HCT116 (cell line): ENCODE measurements around the gene PREX1. TPM values are rescaled to one million over a fixed set of nuclear protein-coding genes. Genes with fewer than 3 reads are reported as not detected.

Experiments
- ATAC-seq: fragments of 200-7000 bp; cut with Tn5 transposase; 2 replicates; pipeline ENCODE4 v1.9.1; 2020; ENCODE audit warnings: mild to moderate bottlenecking, moderate library complexity
- BruUV-seq: library from RNA; stranded (reverse); fragments of 400-500 nt; replicated peaks from 2 replicates; lab custom pipeline; 2021; lab: Mats Ljungman, UMichigan
- CTCF ChIA-PET: fragments of 300-600 bp; sonication (Branson Sonifier 250); formaldehyde crosslinking; loops from one replicate; lab custom pipeline; 2021; ENCODE audit warnings: antibody characterized with exemption; lab: Charles Lee
- POLR2A ChIA-PET: fragments of 300-600, 350-600 bp; sonication (Branson Sonifier 250); formaldehyde crosslinking; loops from one replicate; lab custom pipeline; 2021; ENCODE audit warnings: antibody characterized with exemption; lab: Charles Lee
- RAD21 ChIA-PET, 2 experiments: fragments of 300-600 bp; sonication (Branson Sonifier 250); formaldehyde crosslinking; loops; one replicate each; lab custom pipeline; 2023; ENCODE audit warnings: low total read pairs in 2 of 2; ENCODE audit not compliant: uncharacterized antibody in 2 of 2, unreplicated experiment in 2 of 2, low non-redundant PET in 1 of 2; lab: Charles Lee
- DNase-seq: peaks from one replicate; pipeline ENCODE4 v3.0.0-alpha.2; 2010; ENCODE audit warnings: low read depth, low spot score
- H2AFZ ChIP-seq: fragments of 200-600 bp; shearing (Covaris generic), sonication (generic); 2 replicates; pipeline ENCODE4 v1.6.1; 2017; ENCODE audit warnings: low read depth, mixed run types, mixed read lengths, antibody characterized with exemption, low read length; ENCODE audit not compliant: poor library complexity, severe bottlenecking
- H3K27ac ChIP-seq: 2 replicates; pipeline ENCODE4 v1.5.1; 2012; ENCODE audit warnings: low read depth, low read length
- H3K27me3 ChIP-seq: fragments of 200-600 bp; sonication (generic); 2 replicates; pipeline ENCODE4 v1.6.1; 2016; ENCODE audit warnings: mixed run types, low read length, mixed read lengths; ENCODE audit not compliant: insufficient read depth
- H3K36me3 ChIP-seq, 2 experiments: fragments of 200-500 bp in 1 of 2; fragments of 200-600 bp in 1 of 2; sonication (Bioruptor generic) in 1 of 2; sonication (generic) in 1 of 2; 2 replicates each; pipeline versions ENCODE4 v1.5.1 to v1.6.1; 2014 to 2016; ENCODE audit warnings: low read length in 2 of 2, inconsistent platforms in 1 of 2, mixed read lengths in 1 of 2, mixed run types in 1 of 2; ENCODE audit not compliant: insufficient read depth in 2 of 2, control insufficient read depth in 1 of 2
- H3K4me1 ChIP-seq, 2 experiments: fragments of 200-600 bp in 1 of 2; sonication (generic) in 1 of 2; 2 replicates each; pipeline versions ENCODE4 v1.5.1 to v1.6.1; 2012 to 2017; ENCODE audit warnings: low read length in 2 of 2, inconsistent platforms in 1 of 2, mild to moderate bottlenecking in 1 of 2, mixed read lengths in 1 of 2, mixed run types in 1 of 2, moderate library complexity in 1 of 2; ENCODE audit not compliant: insufficient read depth in 2 of 2, control insufficient read depth in 1 of 2
- H3K4me2 ChIP-seq: fragments of 200-600 bp; sonication (generic); 2 replicates; pipeline ENCODE4 v1.6.1; 2017; ENCODE audit warnings: mixed run types, low read length, mixed read lengths
- H3K4me3 ChIP-seq, 2 experiments: fragments of 200-600 bp in 1 of 2; sonication (generic) in 1 of 2; replicated peaks in 1 of 2; 2 replicates each; pipeline ENCODE4 v1.5.1; 2011 to 2016; ENCODE audit warnings: low read length in 2 of 2, control low read depth in 1 of 2, low read depth in 1 of 2, mild to moderate bottlenecking in 1 of 2, mixed read lengths in 1 of 2, mixed run types in 1 of 2
- H3K79me2 ChIP-seq: fragments of 200-600 bp; sonication (generic); 2 replicates; pipeline ENCODE4 v1.6.1; 2017; ENCODE audit warnings: mild to moderate bottlenecking, mixed run types, low read length, moderate library complexity, mixed read lengths; ENCODE audit not compliant: insufficient read depth
- H3K9ac ChIP-seq: fragments of 200-600 bp; sonication (generic); 2 replicates; pipeline ENCODE4 v1.6.1; 2016; ENCODE audit warnings: low read length, mixed read lengths
- H3K9me2 ChIP-seq: fragments of 200-600 bp; sonication (generic), shearing (Covaris generic); 2 replicates; pipeline ENCODE4 v1.6.1; 2017; ENCODE audit warnings: mixed run types, mild to moderate bottlenecking, moderate library complexity; ENCODE audit not compliant: insufficient read depth
- H3K9me3 ChIP-seq, 2 experiments: fragments of 200-500 bp in 1 of 2; fragments of 200-600 bp in 1 of 2; sonication (Bioruptor generic) in 1 of 2; sonication (generic) in 1 of 2; 2 replicates each; pipeline ENCODE4 v1.6.1; 2014 to 2017; ENCODE audit warnings: low read length in 2 of 2, mixed read lengths in 2 of 2, inconsistent platforms in 1 of 2, low read depth in 1 of 2, mild to moderate bottlenecking in 1 of 2, mixed run types in 1 of 2, moderate library complexity in 1 of 2; ENCODE audit not compliant: control insufficient read depth in 1 of 2, insufficient read depth in 1 of 2
- H4K20me1 ChIP-seq: fragments of 200-600 bp; sonication (generic), shearing (Covaris generic); 2 replicates; pipeline ENCODE4 v1.6.1; 2017; ENCODE audit warnings: mixed run types, mild to moderate bottlenecking, moderate library complexity; ENCODE audit not compliant: insufficient read depth
- CEBPB ChIP-seq: IDR thresholded peaks from 2 replicates; pipeline ENCODE4 v1.6.1; 2012; ENCODE audit warnings: low read depth
- CTCF ChIP-seq, 3 experiments: fragments of 200-600 bp in 1 of 3; sonication (generic) in 1 of 3; IDR thresholded peaks in 2 of 3; conservative IDR thresholded peaks in 1 of 3; 2 replicates each; pipeline ENCODE4 v1.5.1; 2012 to 2017; ENCODE audit warnings: low read depth in 2 of 3, low read length in 2 of 3, antibody characterized with exemption in 1 of 3, borderline replicate concordance in 1 of 3, control low read depth in 1 of 3, mild to moderate bottlenecking in 1 of 3, mixed read lengths in 1 of 3, mixed run types in 1 of 3, moderate library complexity in 1 of 3; ENCODE audit not compliant: insufficient read depth in 1 of 3
- EGR1 ChIP-seq: IDR thresholded peaks from 2 replicates; pipeline ENCODE4 v1.6.1; 2012; ENCODE audit warnings: low read depth
- ELF1 ChIP-seq: IDR thresholded peaks from 2 replicates; pipeline ENCODE4 v1.6.1; 2012; ENCODE audit warnings: low read depth, borderline replicate concordance
- EZH2phosphoT487 ChIP-seq: fragments of 200-600 bp; IDR thresholded peaks from 2 replicates; pipeline ENCODE4 v1.6.1; 2018; ENCODE audit warnings: antibody characterized with exemption, borderline replicate concordance
- FOSL1 ChIP-seq: IDR thresholded peaks from 2 replicates; pipeline ENCODE4 v1.6.1; 2012; ENCODE audit warnings: low read depth
- MAX ChIP-seq: IDR thresholded peaks from 2 replicates; pipeline ENCODE4 v1.6.1; 2012
- REST ChIP-seq: IDR thresholded peaks from 2 replicates; pipeline ENCODE4 v1.6.1; 2012; ENCODE audit warnings: low read depth
- SIN3A ChIP-seq: IDR thresholded peaks from 2 replicates; pipeline ENCODE4 v1.6.1; 2012; ENCODE audit warnings: low read depth
- SP1 ChIP-seq: IDR thresholded peaks from 2 replicates; pipeline ENCODE4 v1.6.1; 2012; ENCODE audit warnings: low read depth
- TCF7L2 ChIP-seq: IDR thresholded peaks from 2 replicates; pipeline ENCODE4 v1.7.0; 2011; ENCODE audit warnings: borderline replicate concordance, inconsistent platforms; ENCODE audit not compliant: insufficient read depth, insufficient read length; ENCODE audit errors: extremely low read depth
- ZFX ChIP-seq: fragments of 450-650 bp; IDR thresholded peaks from 2 replicates; pipeline ENCODE4 v1.6.1; 2017
- ZNF274 ChIP-seq: fragments of 200-500 bp; sonication (Bioruptor generic); IDR thresholded peaks from 2 replicates; pipeline ENCODE4 v1.6.1; 2014; ENCODE audit warnings: mild to moderate bottlenecking, low read depth, low read length, inconsistent platforms
- intact Hi-C: fragments of 100-400 bp; cut with micrococcal nuclease; formaldehyde crosslinking; loops from 2 replicates; pipeline ENCODE4 v1.10.0; 2022
- total RNA-seq: library from RNA; stranded (reverse); gene quantifications from one replicate; pipeline ENCODE4 v1.2.1, GENCODE V29; 2021; ENCODE audit not compliant: unreplicated experiment
- TF ChIP-seq, protein P1 (sequence below): IDR thresholded peaks from 2 replicates; pipeline ENCODE4 v1.6.1; 2011; ENCODE audit warnings: mild to moderate bottlenecking, low read length, moderate library complexity; ENCODE audit not compliant: insufficient replicate concordance; ENCODE audit errors: extremely low read depth
- TF ChIP-seq, protein P2 (sequence below): IDR thresholded peaks from 2 replicates; pipeline ENCODE4 v1.6.1; 2012

PREX1 gene
- total RNA-seq, 1 experiment from 2014 or later, result 6.1 TPM

- TF ChIP-seq SP1 (no peak), EZH2phosphoT487 (no peak)
- TF ChIP-seq, all 23 proteins: peak for 0
Measured at GRCh38 chr20:48808382-48809034, 19.3 kb downstream of the PREX1 start (continued).

- no peaks in the 10 kb centered on the region for H3K36me3 ChIP-seq
- H3K27ac ChIP-seq, result no peak overlapping the region
- no peak overlapping the region for H3K9ac ChIP-seq
- ATAC-seq (no peak), DNase-seq (no peak)
- RAD21 ChIA-PET, result no interaction called here
- no peak overlapping the region for H3K4me3 ChIP-seq
- no peaks in the 10 kb centered on the region for H3K27me3 ChIP-seq
- H3K9me2 ChIP-seq, result no peaks in the 10 kb centered on the region
- H3K4me1 ChIP-seq, result no peaks in the 10 kb centered on the region
- H3K4me2 ChIP-seq, result no peak overlapping the region
- no peaks in the 10 kb centered on the region for H4K20me1 ChIP-seq
- BruUV-seq, result no TSS peak
- intact Hi-C loops, result no loop called here
- H3K9me3 ChIP-seq, result 0 out of 4 replicates have a peak, but pooled peaks cover 0 to 3% of the 10 kb centered on the region in 2 experiments
- H3K79me2 ChIP-seq, result no peaks in the 10 kb centered on the region
- CTCF ChIA-PET, result no interaction called here
- no peak overlapping the region for H2AFZ ChIP-seq
- POLR2A ChIA-PET, result no interaction called here
- TF ChIP-seq, protein P1, sequence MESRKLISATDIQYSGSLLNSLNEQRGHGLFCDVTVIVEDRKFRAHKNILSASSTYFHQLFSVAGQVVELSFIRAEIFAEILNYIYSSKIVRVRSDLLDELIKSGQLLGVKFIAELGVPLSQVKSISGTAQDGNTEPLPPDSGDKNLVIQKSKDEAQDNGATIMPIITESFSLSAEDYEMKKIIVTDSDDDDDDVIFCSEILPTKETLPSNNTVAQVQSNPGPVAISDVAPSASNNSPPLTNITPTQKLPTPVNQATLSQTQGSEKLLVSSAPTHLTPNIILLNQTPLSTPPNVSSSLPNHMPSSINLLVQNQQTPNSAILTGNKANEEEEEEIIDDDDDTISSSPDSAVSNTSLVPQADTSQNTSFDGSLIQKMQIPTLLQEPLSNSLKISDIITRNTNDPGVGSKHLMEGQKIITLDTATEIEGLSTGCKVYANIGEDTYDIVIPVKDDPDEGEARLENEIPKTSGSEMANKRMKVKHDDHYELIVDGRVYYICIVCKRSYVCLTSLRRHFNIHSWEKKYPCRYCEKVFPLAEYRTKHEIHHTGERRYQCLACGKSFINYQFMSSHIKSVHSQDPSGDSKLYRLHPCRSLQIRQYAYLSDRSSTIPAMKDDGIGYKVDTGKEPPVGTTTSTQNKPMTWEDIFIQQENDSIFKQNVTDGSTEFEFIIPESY, result no peak
- TF ChIP-seq REST (no peak), SIN3A (no peak), ZFX (no peak), CEBPB (no peak), MAX (no peak), ZNF274 (no peak), SP1 (no peak), CTCF (IDR thresholded peaks at IDR 0.05 in 2 of 3, conservative IDR thresholded peaks at IDR 0.05 in 1 of 3; ENCODE audit: borderline replicate concordance in 1 of 3, insufficient read depth in 1 of 3, low read depth in 2 of 3, low read length in 2 of 3) (no peak), ELF1 (no peak), TCF7L2 (no peak), EZH2phosphoT487 (no peak), FOSL1 (no peak), EGR1 (no peak)
- TF ChIP-seq, protein P2, sequence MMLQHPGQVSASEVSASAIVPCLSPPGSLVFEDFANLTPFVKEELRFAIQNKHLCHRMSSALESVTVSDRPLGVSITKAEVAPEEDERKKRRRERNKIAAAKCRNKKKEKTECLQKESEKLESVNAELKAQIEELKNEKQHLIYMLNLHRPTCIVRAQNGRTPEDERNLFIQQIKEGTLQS, result no peak
Measured at GRCh38 chr20:48807586-48808381, 20.0 kb downstream of the PREX1 start.
